K562 (cell line): ENCODE results near the gene TSSK2. TPM values are rescaled to one million over a fixed set of nuclear protein-coding genes. Genes with fewer than 3 reads are reported as not detected.

Experiments used
- CBX3 ChIP-seq, 2 experiments: IDR thresholded peaks; 1 replicate in 1 of 2; 2 replicates in 1 of 2; pipeline ENCODE4 v1.6.1; 2012; ENCODE audit warnings: inconsistent platforms in 2 of 2, low read length in 2 of 2, borderline replicate concordance in 1 of 2, control low read depth in 1 of 2
- CREM ChIP-seq: IDR thresholded peaks from 2 replicates; pipeline ENCODE4 v1.6.1; 2014; ENCODE audit warnings: antibody characterized with exemption, low read depth
- ERF ChIP-seq: fragments of 450-650 bp; formaldehyde crosslinking; IDR thresholded peaks from 2 replicates; pipeline ENCODE4 v1.4.0; 2020; ENCODE audit warnings: mild to moderate bottlenecking, mixed read lengths
- ESRRA ChIP-seq: fragments of 450-650 bp; IDR thresholded peaks from 2 replicates; pipeline ENCODE4 v1.6.1; 2014; ENCODE audit warnings: low read depth, mild to moderate bottlenecking, moderate library complexity, borderline replicate concordance
- FOXK2 ChIP-seq, 2 experiments: fragments of 450-650 bp; IDR thresholded peaks in 1 of 2; conservative IDR thresholded peaks in 1 of 2; 2 replicates each; pipeline ENCODE4 v1.6.1; 2016; ENCODE audit warnings: low read depth in 2 of 2, mild to moderate bottlenecking in 1 of 2
- JUND ChIP-seq, 2 experiments: IDR thresholded peaks; 2 replicates in 1 of 2; 3 replicates in 1 of 2; pipeline ENCODE4 v1.6.1; 2011; ENCODE audit warnings: borderline replicate concordance in 2 of 2, low read depth in 2 of 2, low read length in 2 of 2, improper control_type of control experiment in 1 of 2, missing biosample characterization in 1 of 2, missing genetic modification characterization in 1 of 2, missing genetic modification reagents in 1 of 2
- KDM4B ChIP-seq, 2 experiments: fragments of 450-650 bp in 1 of 2; sonication (generic) in 1 of 2; IDR thresholded peaks; 2 replicates each; pipeline ENCODE4 v1.6.1; 2016 to 2017; ENCODE audit warnings: borderline replicate concordance in 2 of 2, antibody characterized with exemption in 1 of 2, low read depth in 1 of 2, mild to moderate bottlenecking in 1 of 2
- MAFK ChIP-seq: IDR thresholded peaks from 2 replicates; pipeline ENCODE4 v1.6.1; 2011; ENCODE audit warnings: low read length, improper control_type of control experiment
- MCM5 ChIP-seq: fragments of 450-650 bp; IDR thresholded peaks from 2 replicates; pipeline ENCODE4 v1.6.1; 2016; ENCODE audit warnings: low read depth
- NFRKB ChIP-seq: fragments of 450-650 bp; IDR thresholded peaks from 2 replicates; pipeline ENCODE4 v1.6.1; 2016; ENCODE audit warnings: low read depth
- POLR2G ChIP-seq: fragments of 200-400 bp; formaldehyde crosslinking; IDR thresholded peaks from 2 replicates; pipeline ENCODE4 v1.6.1; 2017; ENCODE audit warnings: low read depth, mild to moderate bottlenecking, antibody characterized with exemption, low read length, moderate library complexity
- RBFOX2 ChIP-seq: fragments of 200-400 bp; formaldehyde crosslinking; IDR thresholded peaks from 2 replicates; pipeline ENCODE4 v1.6.1; 2017; ENCODE audit warnings: low read depth, mild to moderate bottlenecking, low read length, moderate library complexity
- SAP30 ChIP-seq: fragments of 200-600 bp; sonication (generic); IDR thresholded peaks from 2 replicates; pipeline ENCODE4 v1.6.1; 2012; ENCODE audit warnings: borderline replicate concordance, low read depth, mild to moderate bottlenecking, moderate library complexity, low read length, control low read depth, inconsistent platforms; ENCODE audit not compliant: insufficient read depth, poor library complexity, severe bottlenecking
- TAF7 ChIP-seq: fragments of 450-650 bp; IDR thresholded peaks from 2 replicates; pipeline ENCODE4 v1.6.1; 2016; ENCODE audit warnings: missing genetic modification characterization, missing compliant biosample characterization
- TARDBP ChIP-seq: fragments of 450-650 bp; IDR thresholded peaks from 2 replicates; pipeline ENCODE4 v1.6.1; 2016
- TBP ChIP-seq: optimal IDR thresholded peaks from 2 replicates; pipeline ENCODE3; 2011; ENCODE audit warnings: low read depth, low read length, improper control_type of control experiment
- ZNF639 ChIP-seq, 2 experiments: fragments of 200-800 bp in 1 of 2; sonication (Bioruptor generic) in 1 of 2; sonication (generic) in 1 of 2; formaldehyde crosslinking in 1 of 2; IDR thresholded peaks in 1 of 2; conservative IDR thresholded peaks in 1 of 2; 2 replicates each; pipeline versions ENCODE4 v1.5.0 to v1.6.1; 2016 to 2020; ENCODE audit warnings: missing compliant biosample characterization in 1 of 2, missing genetic modification characterization in 1 of 2, missing genetic modification reagents in 1 of 2
- polyA plus RNA-seq, 8 experiments: library from polyadenylated mRNA; depleted of rRNA in 4 of 8; stranded (reverse) in 5 of 8; unstranded in 3 of 8; fragments of >200 nt; fragmentation: Nextera tagmentation in 2 of 8; fragmentation: Illumina TruSeq in 1 of 8; extraction: Ambion mirVana in 2 of 8; extraction: Trizol in 1 of 8; gene quantifications; 2 replicates each; pipeline versions ENCODE4 v1.2.1 to v1.2.3, GENCODE V29; 2011 to 2014; ENCODE audit warnings: inconsistent platforms in 1 of 8, missing spikeins in 1 of 8
- total RNA-seq, 7 experiments: library from RNA; depleted of rRNA in 6 of 7; stranded (reverse); fragments of >200 nt in 6 of 7; fragmentation: Illumina TruSeq in 2 of 7; extraction: Trizol in 2 of 7; gene quantifications; 2 replicates each; pipeline versions ENCODE4 v1.2.1 to v1.2.3, GENCODE V29; 2011 to 2021; ENCODE audit warnings: low replicate concordance in 1 of 7
- TF ChIP-seq, protein P1 (sequence below): IDR thresholded peaks from 2 replicates; pipeline ENCODE4 v1.6.1; 2011; ENCODE audit warnings: borderline replicate concordance, low read depth, mild to moderate bottlenecking, moderate library complexity, low read length; ENCODE audit not compliant: insufficient read depth, poor library complexity, severe bottlenecking
- TF ChIP-seq, protein P2 (sequence below), 2 experiments: fragments of 150-350 bp in 1 of 2; IDR thresholded peaks; 2 replicates each; pipeline ENCODE4 v1.6.1; 2012 to 2016; ENCODE audit warnings: low read depth in 2 of 2, low read length in 2 of 2, mild to moderate bottlenecking in 1 of 2, moderate library complexity in 1 of 2

TSSK2 gene
- total and polyA plus RNA-seq, 9 of the 15 experiments (the other 6 are each of a cell fraction or from before 2014, with no cell fraction given): 0.04 TPM; not detected in 8

DNA sequence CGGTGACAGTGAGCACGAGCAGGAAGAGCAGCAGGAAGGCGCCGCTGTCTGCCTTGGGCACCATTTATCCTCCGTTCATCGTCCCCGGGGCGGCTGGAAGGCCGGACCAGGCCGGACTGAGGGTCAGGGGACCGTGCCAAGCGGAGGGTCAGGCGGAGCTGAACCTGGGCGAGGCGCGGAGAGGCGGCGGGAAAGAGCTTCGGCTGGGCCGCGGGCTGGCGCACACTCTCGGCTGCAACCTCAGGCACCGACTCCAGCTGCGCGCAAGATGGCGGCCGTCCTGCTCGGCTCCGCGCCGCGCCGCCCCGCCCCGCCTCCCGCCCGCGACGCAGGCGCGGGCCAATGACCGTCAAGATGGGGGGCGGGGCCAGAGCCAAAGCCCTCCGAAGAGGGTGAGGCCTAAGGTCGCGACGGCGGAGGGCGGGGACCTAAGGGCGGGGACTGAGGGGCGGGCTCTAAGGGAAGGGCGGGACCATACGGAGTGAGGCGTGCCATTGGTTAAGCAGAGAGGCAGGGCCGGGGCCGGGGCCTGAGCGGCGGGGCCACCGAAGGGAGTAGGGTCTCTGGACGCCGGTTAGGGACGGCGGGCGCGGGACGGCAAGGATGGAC, 8.9 kb upstream of the TSSK2 start, which contains the start of gene DGCR2 (continued):
- TF ChIP-seq TBP: peak; percentile 94
- peak; percentile 99 for TF ChIP-seq POLR2G
- peak in 1 of 2 experiments; percentile 64; a peak in 1 of 4 replicates for TF ChIP-seq ZNF639 (CRISPR knock-in tag; conservative IDR thresholded peaks at IDR 0.05 in 1 of 2, IDR thresholded peaks at IDR 0.05 in 1 of 2)
- TF ChIP-seq MAFK: no peak; the same call in 1 of the 2 replicates
- TF ChIP-seq NFRKB: peak; percentile 89
- peak; percentile 49; the same call in 1 of the 2 replicates for TF ChIP-seq JUND (IDR thresholded peaks at IDR 0.05; ENCODE audit: borderline replicate concordance, low read depth, low read length)
- TF ChIP-seq JUND (tag; IDR thresholded peaks at IDR 0.05; ENCODE audit: borderline replicate concordance, low read depth, low read length): no peak; the same call in 2 of the 3 replicates
- peak; percentile 94 for TF ChIP-seq CREM
- no peak for TF ChIP-seq MCM5
- TF ChIP-seq, protein P1, sequence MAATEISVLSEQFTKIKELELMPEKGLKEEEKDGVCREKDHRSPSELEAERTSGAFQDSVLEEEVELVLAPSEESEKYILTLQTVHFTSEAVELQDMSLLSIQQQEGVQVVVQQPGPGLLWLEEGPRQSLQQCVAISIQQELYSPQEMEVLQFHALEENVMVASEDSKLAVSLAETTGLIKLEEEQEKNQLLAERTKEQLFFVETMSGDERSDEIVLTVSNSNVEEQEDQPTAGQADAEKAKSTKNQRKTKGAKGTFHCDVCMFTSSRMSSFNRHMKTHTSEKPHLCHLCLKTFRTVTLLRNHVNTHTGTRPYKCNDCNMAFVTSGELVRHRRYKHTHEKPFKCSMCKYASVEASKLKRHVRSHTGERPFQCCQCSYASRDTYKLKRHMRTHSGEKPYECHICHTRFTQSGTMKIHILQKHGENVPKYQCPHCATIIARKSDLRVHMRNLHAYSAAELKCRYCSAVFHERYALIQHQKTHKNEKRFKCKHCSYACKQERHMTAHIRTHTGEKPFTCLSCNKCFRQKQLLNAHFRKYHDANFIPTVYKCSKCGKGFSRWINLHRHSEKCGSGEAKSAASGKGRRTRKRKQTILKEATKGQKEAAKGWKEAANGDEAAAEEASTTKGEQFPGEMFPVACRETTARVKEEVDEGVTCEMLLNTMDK: peak; percentile 37
- peak; percentile 80; the same call in 1 of the 2 replicates for TF ChIP-seq ESRRA
- TF ChIP-seq, protein P2, sequence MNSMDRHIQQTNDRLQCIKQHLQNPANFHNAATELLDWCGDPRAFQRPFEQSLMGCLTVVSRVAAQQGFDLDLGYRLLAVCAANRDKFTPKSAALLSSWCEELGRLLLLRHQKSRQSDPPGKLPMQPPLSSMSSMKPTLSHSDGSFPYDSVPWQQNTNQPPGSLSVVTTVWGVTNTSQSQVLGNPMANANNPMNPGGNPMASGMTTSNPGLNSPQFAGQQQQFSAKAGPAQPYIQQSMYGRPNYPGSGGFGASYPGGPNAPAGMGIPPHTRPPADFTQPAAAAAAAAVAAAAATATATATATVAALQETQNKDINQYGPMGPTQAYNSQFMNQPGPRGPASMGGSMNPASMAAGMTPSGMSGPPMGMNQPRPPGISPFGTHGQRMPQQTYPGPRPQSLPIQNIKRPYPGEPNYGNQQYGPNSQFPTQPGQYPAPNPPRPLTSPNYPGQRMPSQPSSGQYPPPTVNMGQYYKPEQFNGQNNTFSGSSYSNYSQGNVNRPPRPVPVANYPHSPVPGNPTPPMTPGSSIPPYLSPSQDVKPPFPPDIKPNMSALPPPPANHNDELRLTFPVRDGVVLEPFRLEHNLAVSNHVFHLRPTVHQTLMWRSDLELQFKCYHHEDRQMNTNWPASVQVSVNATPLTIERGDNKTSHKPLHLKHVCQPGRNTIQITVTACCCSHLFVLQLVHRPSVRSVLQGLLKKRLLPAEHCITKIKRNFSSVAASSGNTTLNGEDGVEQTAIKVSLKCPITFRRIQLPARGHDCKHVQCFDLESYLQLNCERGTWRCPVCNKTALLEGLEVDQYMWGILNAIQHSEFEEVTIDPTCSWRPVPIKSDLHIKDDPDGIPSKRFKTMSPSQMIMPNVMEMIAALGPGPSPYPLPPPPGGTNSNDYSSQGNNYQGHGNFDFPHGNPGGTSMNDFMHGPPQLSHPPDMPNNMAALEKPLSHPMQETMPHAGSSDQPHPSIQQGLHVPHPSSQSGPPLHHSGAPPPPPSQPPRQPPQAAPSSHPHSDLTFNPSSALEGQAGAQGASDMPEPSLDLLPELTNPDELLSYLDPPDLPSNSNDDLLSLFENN (IDR thresholded peaks at IDR 0.05; ENCODE audit: low read depth in 2 of 2, low read length in 2 of 2): peak in 1 of 2 experiments; percentile 67; a peak in 2 of 4 replicates
- TF ChIP-seq FOXK2 (conservative IDR thresholded peaks at IDR 0.05 in 1 of 2, IDR thresholded peaks at IDR 0.05 in 1 of 2; ENCODE audit: low read depth in 2 of 2): no peak
- peak; percentile 87 for TF ChIP-seq SAP30
- peak; percentile 87 for TF ChIP-seq TAF7
- no peak; a peak in 1 of 4 replicates for TF ChIP-seq KDM4B (IDR thresholded peaks at IDR 0.05; ENCODE audit: borderline replicate concordance in 2 of 2, low read depth in 1 of 2)
- peak; percentile 98 for TF ChIP-seq ERF
- peak; percentile 71; the same call in 1 of the 2 replicates for TF ChIP-seq TARDBP
- TF ChIP-seq RBFOX2: peak; percentile 98
- TF ChIP-seq CBX3 (IDR thresholded peaks at IDR 0.05; ENCODE audit: borderline replicate concordance in 1 of 2, low read length in 2 of 2): 0 out of 3 replicates have a peak, but pooled peaks of 1 of the 2 experiments have one; percentile 40
